ENCODE results near the gene RNF182.
"Not testable (repeated sequence)": the region's sequence is repeated elsewhere in the genome, so short reads cannot be mapped to it uniquely, and the experiment has no call there.

RNF182 gene

DNA sequence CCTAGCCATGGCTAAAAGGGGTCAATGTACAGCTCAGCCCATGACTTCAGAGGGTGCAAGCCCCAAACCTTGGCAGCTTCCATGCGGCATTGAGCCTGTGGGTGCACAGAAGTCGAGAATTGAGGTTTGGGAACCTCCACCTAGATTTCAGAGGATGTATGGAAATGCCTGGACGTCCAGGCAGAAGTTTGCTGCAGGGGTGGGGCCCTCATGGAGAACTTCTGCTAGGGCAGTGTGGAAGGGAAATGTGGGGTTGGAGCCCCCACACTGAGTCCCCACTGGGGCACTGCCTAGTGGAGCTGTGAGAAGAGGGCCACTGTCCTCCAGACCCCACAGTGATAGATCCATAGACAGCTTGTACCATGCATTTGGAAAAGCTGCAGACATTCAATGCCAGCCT lies 47.9 kb downstream of the RNF182 start:
- DNase-seq, result not testable (repeated sequence)

DNA sequence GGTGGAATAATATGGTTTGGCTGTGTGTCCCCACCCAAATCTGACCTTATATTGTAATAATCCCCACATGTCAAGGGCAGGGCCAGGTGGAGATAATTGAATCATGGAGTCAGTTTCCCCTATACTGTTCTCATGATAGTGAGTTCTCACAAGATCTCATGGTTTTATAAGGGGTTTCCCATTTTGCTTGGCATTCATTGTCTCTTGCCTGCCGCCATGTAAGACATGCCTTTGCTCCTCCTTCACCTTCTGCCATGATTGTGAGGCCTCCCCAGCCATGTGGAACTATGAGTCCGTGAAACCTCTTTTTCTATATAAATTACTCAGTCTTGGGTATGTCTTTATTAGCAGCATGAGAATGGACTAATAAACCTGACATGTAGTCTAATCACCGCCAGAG lies 48.7 kb downstream of the RNF182 start:
- not testable (repeated sequence) for DNase-seq

GRCh38 chr6:13978102-13978640 lies 53.4 kb downstream of the RNF182 start:
- no peak for DNase-seq

DNA sequence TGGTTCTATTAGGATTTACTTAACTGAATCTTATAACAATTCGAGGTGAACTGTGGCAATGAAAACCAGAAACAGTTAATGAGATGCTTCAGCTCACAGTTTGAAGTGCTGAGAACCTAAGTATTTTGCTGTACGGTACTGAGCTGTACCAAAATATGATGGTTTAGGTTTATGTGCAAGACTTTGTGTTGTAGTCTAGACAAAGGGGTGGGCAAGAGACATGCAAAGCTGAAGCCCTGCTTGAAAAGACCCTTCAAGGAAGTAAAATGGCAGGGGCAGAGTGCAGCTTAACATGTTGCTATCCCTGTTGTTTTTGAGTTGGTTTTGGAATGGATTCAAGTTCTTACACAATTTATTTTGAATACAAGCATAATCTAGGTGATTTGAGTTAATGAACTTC lies 54.0 kb downstream of the RNF182 start:
- no peak for DNase-seq

DNA sequence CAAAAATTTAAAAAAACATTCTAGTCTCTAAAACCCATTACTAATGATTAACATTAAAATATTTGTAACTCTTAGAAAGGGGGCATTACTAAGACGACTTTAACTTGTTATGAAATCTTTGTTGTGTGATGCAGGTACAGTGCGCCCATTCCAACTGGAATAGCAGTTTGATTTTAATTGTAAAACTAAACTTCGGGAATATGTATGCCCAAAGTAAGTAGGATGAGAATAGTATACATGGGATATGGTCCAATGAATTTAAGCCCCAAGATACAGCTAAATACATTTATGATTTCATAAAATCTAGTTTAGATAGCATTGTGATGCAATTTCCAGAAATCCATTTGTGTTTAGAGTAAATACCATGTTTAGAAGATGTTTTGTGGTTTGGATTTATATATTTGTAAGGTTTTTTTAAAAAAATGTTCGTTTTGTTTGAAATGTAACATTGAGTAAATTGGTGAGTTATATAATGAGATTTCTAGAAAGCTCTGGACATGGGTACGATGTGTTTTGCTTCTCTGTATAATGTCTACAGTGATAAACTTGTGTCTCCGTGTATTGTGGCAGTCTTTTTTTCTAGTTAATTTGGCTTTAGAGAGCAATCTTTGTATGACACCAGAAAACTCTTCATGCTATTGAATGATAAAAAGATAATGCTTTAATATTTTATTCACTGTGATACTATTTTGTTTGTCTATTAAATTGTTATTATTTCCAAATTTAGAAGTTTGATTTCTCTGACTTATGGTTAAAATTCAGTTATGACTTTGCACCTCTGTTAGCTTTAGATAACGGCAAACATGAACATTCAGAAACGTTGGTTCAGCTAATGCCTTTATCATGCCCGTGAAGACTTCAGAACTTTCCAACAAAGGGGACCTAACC lies 54.8 kb downstream of the RNF182 start:
- DNase-seq, result no peak

DNA sequence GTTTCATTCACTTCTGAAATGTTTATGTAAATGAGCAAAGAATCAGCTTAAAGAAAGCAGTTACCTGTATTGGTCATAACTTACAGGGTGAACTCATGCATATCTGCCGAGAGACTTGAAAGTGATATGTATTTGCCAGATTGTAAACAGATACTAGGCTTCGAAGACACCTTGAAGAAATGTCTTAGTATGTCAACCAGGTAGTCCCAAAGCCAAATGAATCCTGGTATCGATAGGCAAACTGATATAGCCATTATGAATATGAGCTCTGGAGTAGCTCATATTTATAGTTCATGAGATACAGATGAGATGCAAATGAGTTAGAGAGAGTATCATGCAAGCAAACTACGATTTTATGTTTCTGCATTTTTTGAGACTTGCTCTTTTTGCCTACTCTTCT lies 55.8 kb downstream of the RNF182 start:
- DNase-seq, result no peak

GRCh38 chr6:13985663-13986325 lies 61.0 kb downstream of the RNF182 start:
- no peak for DNase-seq

GRCh38 chr6:13986700-13987399 lies 62.1 kb downstream of the RNF182 start:
- DNase-seq, result no peak

- no peak for DNase-seq
Observed at GRCh38 chr6:13987400-13987865, 62.7 kb downstream of the RNF182 start.

GRCh38 chr6:13988049-13988738 lies 63.4 kb downstream of the RNF182 start:
- DNase-seq, result no peak

GRCh38 chr6:13988908-13989307 lies 64.2 kb downstream of the RNF182 start:
- DNase-seq, result no peak

DNA sequence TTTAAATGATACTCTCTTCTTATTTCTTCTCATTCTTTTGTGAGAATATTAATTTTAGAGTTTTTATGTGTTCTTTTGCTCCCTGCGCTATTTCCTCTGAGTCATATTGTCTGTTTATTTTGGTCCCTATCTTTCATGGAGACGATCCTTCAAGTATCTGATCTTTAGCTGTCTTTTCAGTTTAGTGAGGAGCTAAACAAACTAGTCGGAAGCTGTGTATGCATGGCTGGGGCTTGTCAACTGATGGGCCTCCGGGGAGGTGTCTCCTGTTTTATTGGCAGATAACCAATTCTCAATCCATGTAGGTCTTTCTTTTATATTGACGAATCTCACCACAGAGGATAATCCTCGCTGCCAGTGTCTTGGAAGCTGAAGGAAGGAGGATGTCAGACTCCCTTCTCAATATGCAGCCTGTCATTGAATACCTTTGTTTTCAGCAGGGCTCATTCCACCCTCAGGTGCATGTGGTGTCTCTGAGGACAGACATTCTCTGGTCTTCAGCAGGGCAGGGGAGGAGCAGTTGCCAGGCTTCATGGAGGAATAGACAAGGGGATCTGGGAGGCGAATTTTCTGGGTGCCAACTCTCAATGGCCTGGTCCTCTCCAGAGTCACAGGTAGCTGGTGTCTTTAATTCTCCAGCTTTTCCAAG lies 64.9 kb downstream of the RNF182 start:
- DNase-seq, result no peak

GRCh38 chr6:13990796-13991195 lies 66.0 kb downstream of the RNF182 start:
- DNase-seq, result no peak

DNA sequence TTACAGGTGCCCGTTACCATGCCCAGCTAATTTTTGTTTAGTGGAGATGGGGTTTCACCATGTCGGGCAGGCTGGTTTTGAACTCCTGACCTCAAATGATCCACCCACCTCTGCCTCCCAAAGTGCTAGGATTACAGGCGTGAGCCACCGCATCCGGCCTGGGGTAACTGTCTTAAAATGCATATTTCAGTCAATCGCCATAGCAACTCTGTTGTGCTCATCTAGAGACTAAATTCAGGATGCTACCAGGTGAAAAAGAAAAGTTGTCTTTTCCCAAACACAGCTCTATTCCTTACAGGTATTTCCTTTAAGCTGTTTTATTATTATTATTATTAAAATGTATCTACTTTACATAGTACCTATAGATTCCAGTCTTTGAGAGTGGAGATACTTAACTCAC lies 66.6 kb downstream of the RNF182 start:
- DNase-seq, result no peak

- DNase-seq, result no peak
Observed at GRCh38 chr6:13992417-13993055, 67.8 kb downstream of the RNF182 start.

DNA sequence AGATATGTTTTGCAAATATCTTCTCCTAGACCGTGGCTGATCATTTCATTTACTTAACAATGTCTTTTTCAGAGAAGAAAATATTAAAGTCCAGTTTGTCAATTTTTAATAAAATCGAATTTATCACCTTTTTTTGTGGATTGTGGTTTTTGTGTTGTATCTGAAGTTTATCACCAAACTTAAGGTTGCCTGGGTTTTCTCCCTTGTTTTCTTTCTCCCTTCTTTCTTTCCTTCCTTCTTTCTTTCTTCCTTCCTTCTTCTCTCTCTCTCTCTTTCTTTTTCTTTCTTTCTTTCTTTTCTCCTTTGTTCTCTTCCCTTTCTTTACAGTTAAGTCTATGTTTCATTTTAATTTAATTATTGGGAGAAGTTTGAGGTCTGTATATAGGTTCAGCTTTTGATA lies 68.7 kb downstream of the RNF182 start:
- DNase-seq, result no peak

DNA sequence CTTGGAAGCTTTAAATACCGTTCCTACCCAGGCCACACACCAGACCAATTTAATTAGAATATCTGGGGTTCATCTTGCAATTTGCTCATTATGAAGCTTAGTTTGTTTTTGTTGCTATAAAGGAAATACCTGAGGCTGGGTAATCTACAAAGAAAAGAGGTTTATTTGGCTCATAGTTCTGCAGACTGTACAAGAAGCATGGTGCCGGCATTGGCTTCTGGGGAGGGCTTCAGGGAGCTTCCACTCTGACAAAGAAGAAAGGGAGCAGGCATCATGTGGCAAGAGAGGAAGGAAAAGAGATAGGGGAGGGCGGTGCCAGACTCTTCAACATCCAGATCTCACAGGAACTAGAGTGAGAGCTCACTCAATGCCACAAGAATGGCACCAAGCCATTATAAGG lies 73.6 kb downstream of the RNF182 start:
- no peak for DNase-seq

DNA sequence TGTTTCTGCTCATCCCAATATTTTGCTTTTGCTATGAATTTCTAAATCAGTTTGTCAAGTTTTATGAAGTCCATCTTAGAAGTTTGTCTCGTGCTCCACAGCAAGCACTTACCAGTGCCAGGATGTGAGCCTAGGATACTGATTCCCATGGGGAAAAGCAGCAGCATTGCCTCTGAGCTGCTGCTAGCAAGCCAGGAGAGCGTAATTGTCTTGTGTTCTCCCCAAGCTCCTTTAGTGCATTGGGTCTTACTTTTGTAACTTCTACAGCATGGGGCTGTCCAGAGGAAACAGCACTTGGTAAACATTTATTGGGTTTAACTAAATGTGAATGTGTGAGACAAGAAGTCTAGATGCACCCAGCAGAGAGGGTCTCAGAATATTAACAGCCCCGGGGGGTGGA lies 76.1 kb downstream of the RNF182 start:
- DNase-seq, result no peak

DNA sequence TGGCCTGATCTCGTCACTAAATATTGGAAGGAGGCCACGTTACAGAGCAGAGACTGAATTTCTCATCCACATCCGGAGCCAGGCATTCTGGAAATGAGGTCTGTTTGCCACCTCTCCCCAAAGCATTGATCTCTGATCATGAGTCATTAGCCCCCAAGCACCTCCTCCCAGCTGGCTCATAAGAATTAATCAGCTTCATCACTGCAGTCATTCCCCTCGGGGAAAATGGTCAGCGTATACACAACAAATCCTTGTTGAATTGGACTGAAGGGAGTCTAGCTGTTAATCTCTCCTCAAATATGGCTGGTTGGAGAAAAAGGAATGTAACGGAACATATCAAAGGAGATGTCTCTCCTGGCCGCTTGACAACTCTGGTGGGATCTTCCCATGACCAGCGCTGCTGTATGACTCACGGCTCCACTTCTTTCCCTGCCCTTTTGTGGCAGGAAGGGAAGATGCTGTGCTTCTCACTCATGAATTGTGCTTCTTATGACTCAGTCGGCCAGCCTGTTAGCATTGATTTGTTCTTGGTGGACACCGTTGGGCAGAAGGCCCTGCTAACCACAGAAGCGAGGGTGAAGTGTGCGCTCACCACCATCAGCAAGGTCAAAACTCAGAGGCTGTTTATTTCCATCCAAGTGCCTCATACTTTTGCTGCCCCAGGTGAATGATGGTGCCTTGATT lies 76.7 kb downstream of the RNF182 start:
- no peak for DNase-seq

- DNase-seq, result no peak
Observed at GRCh38 chr6:14002176-14002947, 77.6 kb downstream of the RNF182 start.

Data from activated CD4-positive, alpha-beta T cell treated with anti-CD3 and anti-CD28 coated beads, Interleukin-2, amount 50 U/mL, for 1 hour (primary cell).